GM10248 (cell line): ENCODE data around the gene RTP2.

Experiments used
- CTCF ChIA-PET: fragments of 300-600 bp; sonication (Branson Sonifier 250); formaldehyde crosslinking; extraction: SDS; loops from one replicate; lab custom pipeline; 2021; ENCODE audit warnings: antibody characterized with exemption; lab: Yijun Ruan, JAX
- POLR2A ChIA-PET: fragments of 350-650 bp; sonication (Branson Sonifier 250); formaldehyde crosslinking; extraction: SDS; loops from one replicate; lab custom pipeline; 2020; ENCODE audit warnings: antibody characterized with exemption; lab: Yijun Ruan, JAX
- DNase-seq: peaks from one replicate; pipeline ENCODE4 v3.0.0; 2012; ENCODE audit errors: extremely low spot score
- CTCF ChIP-seq: IDR thresholded peaks from 2 replicates; pipeline ENCODE4 v1.5.1; 2012; ENCODE audit warnings: mild to moderate bottlenecking, low read depth; ENCODE audit errors: extremely low read depth, missing control alignments, control extremely low read depth

Gene RTP2

GRCh38 chr3:187726564-187726963 lies 24.2 kb upstream of the RTP2 start:
- DNase-seq, result no peak
- no peak for TF ChIP-seq CTCF
- POLR2A ChIA-PET, result no interaction called here
- CTCF ChIA-PET, result interaction anchor here (1.2 to 3.8 kb wide), 3 partner anchors 11 to 407 kb away, joined by 4 to 42 read pairs (median 5); no protein-coding TSS in a partner anchor

GRCh38 chr3:187725653-187726370 lies 23.5 kb upstream of the RTP2 start:
- TF ChIP-seq CTCF, result no peak
- DNase-seq, result no peak
- POLR2A ChIA-PET, result no interaction called here
- CTCF ChIA-PET, result interaction anchor here (1.2 to 3.8 kb wide), 3 partner anchors 11 to 406 kb away, joined by 4 to 42 read pairs (median 5); no protein-coding TSS in a partner anchor

- no peak for DNase-seq
- POLR2A ChIA-PET, result no interaction called here
- no peak for TF ChIP-seq CTCF
- CTCF ChIA-PET, result interaction anchor here (3.8 kb wide), 1 partner anchor 13 kb away, joined by 42 read pairs; no protein-coding TSS in a partner anchor
Measured at GRCh38 chr3:187725224-187725623, 22.9 kb upstream of the RTP2 start.

GRCh38 chr3:187722206-187722612 lies 19.9 kb upstream of the RTP2 start:
- CTCF ChIA-PET, result interaction anchor here (1.2 to 11.6 kb wide), 4 partner anchors 9 to 1232 kb away, joined by 4 to 127 read pairs (median 5); no protein-coding TSS in a partner anchor
- DNase-seq, result no peak
- no peak for TF ChIP-seq CTCF
- POLR2A ChIA-PET, result no interaction called here

- no peak for DNase-seq
- CTCF ChIA-PET, result interaction anchor here (1.1 to 11.6 kb wide), 5 partner anchors 9 to 403 kb away, joined by 4 to 127 read pairs (median 32); partner anchors contain the start of gene RTP2
- TF ChIP-seq CTCF, result no peak
- POLR2A ChIA-PET, result no interaction called here
Measured at GRCh38 chr3:187721055-187721454, 18.7 kb upstream of the RTP2 start.

- ChIA-PET CTCF (interaction anchor here (1.1 to 11.6 kb wide), 6 partner anchors 10 to 1235 kb away, joined by 4 to 127 read pairs (median 20); partner anchors contain the start of gene RTP2), POLR2A (no interaction called here)
- TF ChIP-seq CTCF, result no peak
- DNase-seq, result no peak
Measured at GRCh38 chr3:187720337-187720670, 17.9 kb upstream of the RTP2 start.
